ENCODE data around the gene PHTF1.
"Not testable (repeated sequence)": the region's sequence is repeated elsewhere in the genome, so short reads cannot be mapped to it uniquely, and the experiment has no call there.

Gene PHTF1

DNA sequence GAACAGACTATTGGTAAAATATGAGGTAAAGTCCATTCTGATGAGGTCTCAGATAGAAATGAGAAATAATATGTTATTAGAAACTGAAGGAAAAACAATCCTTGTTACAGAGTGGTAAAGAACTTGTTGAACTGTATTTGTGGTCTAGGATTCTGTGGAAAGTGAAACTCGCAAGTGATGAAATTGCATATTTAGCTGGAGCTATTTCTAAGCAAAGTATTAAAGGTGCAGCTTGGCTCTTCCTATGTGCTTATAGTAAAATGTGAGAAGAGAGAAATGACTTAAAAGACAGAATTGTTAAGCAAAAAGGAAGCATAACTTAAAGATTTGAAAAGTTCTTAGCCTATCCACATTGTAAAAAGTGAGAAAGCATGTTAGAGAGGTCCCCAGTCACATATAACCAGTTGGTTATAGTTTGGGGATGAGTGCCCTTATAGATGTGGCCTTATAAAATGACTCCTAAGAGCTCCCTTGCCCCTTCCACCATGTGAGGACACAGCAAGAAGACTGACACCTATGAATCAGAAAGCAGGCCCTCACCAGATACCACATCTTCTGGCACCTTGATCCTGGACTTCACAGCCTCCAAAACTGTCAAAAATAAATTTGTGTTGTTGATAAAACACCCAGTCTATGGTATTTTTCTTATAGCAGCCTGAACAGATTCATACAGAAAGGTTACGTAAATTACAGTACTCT lies 24.8 kb downstream of the PHTF1 start:
- H3K27me3 ChIP-seq (ENCODE audit: control insufficient read depth, low read length) = no peaks in the 10 kb centered on the region
- no peak for TF ChIP-seq EZH2phosphoT487 (IDR thresholded peaks at IDR 0.05; ENCODE audit: borderline replicate concordance, low read length)
- TF ChIP-seq, protein P1, sequence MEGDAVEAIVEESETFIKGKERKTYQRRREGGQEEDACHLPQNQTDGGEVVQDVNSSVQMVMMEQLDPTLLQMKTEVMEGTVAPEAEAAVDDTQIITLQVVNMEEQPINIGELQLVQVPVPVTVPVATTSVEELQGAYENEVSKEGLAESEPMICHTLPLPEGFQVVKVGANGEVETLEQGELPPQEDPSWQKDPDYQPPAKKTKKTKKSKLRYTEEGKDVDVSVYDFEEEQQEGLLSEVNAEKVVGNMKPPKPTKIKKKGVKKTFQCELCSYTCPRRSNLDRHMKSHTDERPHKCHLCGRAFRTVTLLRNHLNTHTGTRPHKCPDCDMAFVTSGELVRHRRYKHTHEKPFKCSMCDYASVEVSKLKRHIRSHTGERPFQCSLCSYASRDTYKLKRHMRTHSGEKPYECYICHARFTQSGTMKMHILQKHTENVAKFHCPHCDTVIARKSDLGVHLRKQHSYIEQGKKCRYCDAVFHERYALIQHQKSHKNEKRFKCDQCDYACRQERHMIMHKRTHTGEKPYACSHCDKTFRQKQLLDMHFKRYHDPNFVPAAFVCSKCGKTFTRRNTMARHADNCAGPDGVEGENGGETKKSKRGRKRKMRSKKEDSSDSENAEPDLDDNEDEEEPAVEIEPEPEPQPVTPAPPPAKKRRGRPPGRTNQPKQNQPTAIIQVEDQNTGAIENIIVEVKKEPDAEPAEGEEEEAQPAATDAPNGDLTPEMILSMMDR (IDR thresholded peaks at IDR 0.05; ENCODE audit: low read depth, low read length, poor library complexity, severe bottlenecking) = no peak
- no peaks in the 10 kb centered on the region for H3K9me3 ChIP-seq (ENCODE audit: control insufficient read depth, insufficient read depth, low read length)
- H3K79me2 ChIP-seq (ENCODE audit: control insufficient read depth, low read length) = no peaks in the 10 kb centered on the region
- H3K4me3 ChIP-seq (ENCODE audit: low read length) = no peak overlapping the region
- H3K4me1 ChIP-seq (ENCODE audit: control insufficient read depth, low read length) = no peaks in the 10 kb centered on the region
- H4K20me1 ChIP-seq (ENCODE audit: control insufficient read depth, insufficient read depth, low read depth, low read length) = no peaks in the 10 kb centered on the region
- H3K27ac ChIP-seq (ENCODE audit: low read depth, low read length) = no peak overlapping the region
- H3K9me2 ChIP-seq (replicated peaks; ENCODE audit: control insufficient read depth, low read length) = no peaks in the 10 kb centered on the region
- H3K4me2 ChIP-seq (ENCODE audit: low read length) = no peak overlapping the region
- peaks cover 9% of the 10 kb centered on the region; the same call in 1 of the 2 replicates for H3K36me3 ChIP-seq (ENCODE audit: control insufficient read depth, low read length)
- H3F3A ChIP-seq (ENCODE audit: control insufficient read depth, insufficient read depth) = 0 out of 2 replicates have a peak, but pooled peaks cover 2% of the 10 kb centered on the region

DNA sequence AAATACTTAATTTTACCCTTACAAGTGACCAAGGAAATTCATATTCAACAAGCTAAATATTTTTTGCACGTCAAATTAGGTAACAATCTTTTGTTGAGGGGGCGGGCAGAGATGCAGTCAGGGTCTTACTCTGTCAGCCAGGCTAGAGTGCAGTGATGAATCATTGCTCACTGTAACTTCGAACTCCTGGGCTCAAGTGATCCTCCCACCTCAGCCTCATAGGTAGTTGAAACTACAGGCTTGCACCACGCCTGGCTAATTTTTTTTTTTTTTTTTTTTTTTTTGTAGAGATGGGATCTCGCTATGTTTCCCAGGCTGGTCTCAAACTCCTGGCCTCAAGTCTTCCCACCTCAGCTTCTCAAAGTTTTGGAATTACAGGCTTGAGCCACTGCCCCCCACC lies 26.5 kb downstream of the PHTF1 start:
- Histone ChIP-seq H3K4me2 (ENCODE audit: low read length) (no peak overlapping the region), H3F3A (ENCODE audit: control insufficient read depth, insufficient read depth) (0 out of 2 replicates have a peak, but pooled peaks cover 2% of the 10 kb centered on the region), H3K9me3 (ENCODE audit: control insufficient read depth, insufficient read depth, low read length) (no peaks in the 10 kb centered on the region), H3K4me3 (ENCODE audit: low read length) (no peak overlapping the region), H3K36me3 (ENCODE audit: control insufficient read depth, low read length) (peaks cover 7% of the 10 kb centered on the region; the same call in 1 of the 2 replicates), H3K79me2 (ENCODE audit: control insufficient read depth, low read length) (no peaks in the 10 kb centered on the region), H4K20me1 (ENCODE audit: control insufficient read depth, insufficient read depth, low read depth, low read length) (no peaks in the 10 kb centered on the region), H3K4me1 (ENCODE audit: control insufficient read depth, low read length) (no peaks in the 10 kb centered on the region), H3K27ac (ENCODE audit: low read depth, low read length) (no peak overlapping the region), H3K27me3 (ENCODE audit: control insufficient read depth, low read length) (no peaks in the 10 kb centered on the region), H3K9me2 (replicated peaks; ENCODE audit: control insufficient read depth, low read length) (no peaks in the 10 kb centered on the region)
- no peak for TF ChIP-seq EZH2phosphoT487 (IDR thresholded peaks at IDR 0.05; ENCODE audit: borderline replicate concordance, low read length)
- TF ChIP-seq, protein P1 (IDR thresholded peaks at IDR 0.05; ENCODE audit: low read depth, low read length, poor library complexity, severe bottlenecking) = no peak

DNA sequence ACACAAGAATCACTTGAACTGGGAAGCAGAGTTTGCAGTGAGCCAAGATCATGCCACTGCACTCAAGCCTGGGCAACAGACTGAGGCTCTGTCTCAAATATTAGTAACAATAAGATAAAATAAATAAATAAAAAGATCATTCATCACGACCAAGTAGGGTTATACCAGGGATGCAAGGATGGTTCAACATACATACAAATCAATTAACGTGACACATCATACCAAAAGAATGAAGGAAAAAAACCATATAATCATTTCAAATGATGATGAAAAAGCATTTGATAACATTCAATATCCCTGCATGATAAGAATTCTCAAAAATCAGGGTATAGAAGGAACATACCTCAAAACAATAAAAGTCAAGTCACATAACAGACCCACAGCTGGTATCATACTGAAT lies 38.3 kb downstream of the PHTF1 start:
- Histone ChIP-seq H3F3A (ENCODE audit: control insufficient read depth, insufficient read depth) (no peaks in the 10 kb centered on the region), H3K4me3 (ENCODE audit: low read length) (no peak overlapping the region), H3K4me1 (ENCODE audit: control insufficient read depth, low read length) (no peaks in the 10 kb centered on the region), H3K79me2 (ENCODE audit: control insufficient read depth, low read length) (no peaks in the 10 kb centered on the region), H3K36me3 (ENCODE audit: control insufficient read depth, low read length) (peaks cover 31% of the 10 kb centered on the region), H3K9me2 (replicated peaks; ENCODE audit: control insufficient read depth, low read length) (no peaks in the 10 kb centered on the region), H3K27ac (ENCODE audit: low read depth, low read length) (no peak overlapping the region), H4K20me1 (ENCODE audit: control insufficient read depth, insufficient read depth, low read depth, low read length) (no peaks in the 10 kb centered on the region), H3K9me3 (ENCODE audit: control insufficient read depth, insufficient read depth, low read length) (peaks cover 25% of the 10 kb centered on the region), H3K27me3 (ENCODE audit: control insufficient read depth, low read length) (no peaks in the 10 kb centered on the region), H3K4me2 (ENCODE audit: low read length) (no peak overlapping the region)
- TF ChIP-seq, protein P1 (IDR thresholded peaks at IDR 0.05; ENCODE audit: low read depth, low read length, poor library complexity, severe bottlenecking) = no peak
- no peak for TF ChIP-seq EZH2phosphoT487 (IDR thresholded peaks at IDR 0.05; ENCODE audit: borderline replicate concordance, low read length)

GRCh38 chr1:113718621-113719020 lies 40.7 kb downstream of the PHTF1 start:
- H3K27me3 ChIP-seq (ENCODE audit: control insufficient read depth, low read length); H3K79me2 ChIP-seq (ENCODE audit: control insufficient read depth, low read length); H3K4me2 ChIP-seq (ENCODE audit: low read length); H3K27ac ChIP-seq (ENCODE audit: low read depth, low read length); H3K4me1 ChIP-seq (ENCODE audit: control insufficient read depth, low read length); H3F3A ChIP-seq (ENCODE audit: control insufficient read depth, insufficient read depth); H3K9me2 ChIP-seq (replicated peaks; ENCODE audit: control insufficient read depth, low read length); H3K4me3 ChIP-seq (ENCODE audit: low read length); H4K20me1 ChIP-seq (ENCODE audit: control insufficient read depth, insufficient read depth, low read depth, low read length): not testable (repeated sequence)
- H3K36me3 ChIP-seq (ENCODE audit: control insufficient read depth, low read length) = peaks cover 34% of the 10 kb centered on the region
- H3K9me3 ChIP-seq (ENCODE audit: control insufficient read depth, insufficient read depth, low read length) = peaks cover 25% of the 10 kb centered on the region

DNA sequence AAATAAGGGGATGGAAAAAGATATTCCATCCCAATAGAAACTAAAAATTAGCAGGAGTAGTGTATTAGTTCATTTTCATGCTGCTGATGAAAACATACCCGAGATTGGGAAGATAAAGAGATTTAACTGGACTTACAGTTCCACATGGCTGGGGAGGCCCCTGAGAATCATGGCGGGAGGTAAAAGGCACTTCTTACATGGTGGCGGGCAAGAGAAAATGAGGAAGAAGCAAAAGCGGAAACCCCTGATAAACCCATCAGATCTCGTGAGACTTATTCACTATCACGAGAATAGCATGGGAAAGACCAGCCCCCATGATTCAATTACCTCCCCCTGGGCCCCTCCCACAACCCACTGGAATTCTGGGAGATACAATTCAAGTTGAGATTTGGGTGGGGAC lies 41.8 kb downstream of the PHTF1 start:
- not testable (repeated sequence) for H3K79me2 ChIP-seq (ENCODE audit: control insufficient read depth, low read length); H4K20me1 ChIP-seq (ENCODE audit: control insufficient read depth, insufficient read depth, low read depth, low read length); H3K4me2 ChIP-seq (ENCODE audit: low read length); H3K9me2 ChIP-seq (replicated peaks; ENCODE audit: control insufficient read depth, low read length); H3K4me1 ChIP-seq (ENCODE audit: control insufficient read depth, low read length); H3F3A ChIP-seq (ENCODE audit: control insufficient read depth, insufficient read depth); H3K4me3 ChIP-seq (ENCODE audit: low read length); H3K27ac ChIP-seq (ENCODE audit: low read depth, low read length); H3K27me3 ChIP-seq (ENCODE audit: control insufficient read depth, low read length)
- H3K36me3 ChIP-seq (ENCODE audit: control insufficient read depth, low read length) = peaks cover 34% of the 10 kb centered on the region
- peaks cover 25% of the 10 kb centered on the region for H3K9me3 ChIP-seq (ENCODE audit: control insufficient read depth, insufficient read depth, low read length)
